Lower leg skin (tissue), 3 donors: ENCODE data around the gene GALK2.

Experiments
- CTCF ChIP-seq, 3 donors: fragments of 450-650 bp; IDR thresholded peaks; one replicate each; pipeline ENCODE4 v1.5.1; 2016; ENCODE audit warnings: antibody characterized with exemption in 3 of 3, mild to moderate bottlenecking in 3 of 3, moderate library complexity in 2 of 3
- POLR2A ChIP-seq, 2 donors: fragments of 450-650 bp; IDR thresholded peaks; one replicate each; pipeline ENCODE4 v1.6.1; 2016 to 2017; ENCODE audit warnings: antibody characterized with exemption in 2 of 2, mild to moderate bottlenecking in 1 of 2, moderate library complexity in 1 of 2

GRCh38 chr15:49189631-49190030 is 19.6 kb downstream of the GALK2 start:
- TF ChIP-seq POLR2A (IDR thresholded peaks at IDR 0.05) (no peak), CTCF (IDR thresholded peaks at IDR 0.05) (no peak)
